Measurements from ENCODE around the gene GXYLT2. TPM values are rescaled to one million over a fixed set of nuclear protein-coding genes. Genes with fewer than 3 reads are reported as not detected.
A peak's percentile ranks its signal among the peaks of the same experiment; 100 is the strongest.
"Not testable (repeated sequence)": the region's sequence is repeated elsewhere in the genome, so short reads cannot be mapped to it uniquely, and the experiment has no call there.

GXYLT2 gene
- total RNA-seq, 4 donors from 2014 or later, result 12.8 to 51.2 (median 13.8) TPM

- TF ChIP-seq, protein P1, sequence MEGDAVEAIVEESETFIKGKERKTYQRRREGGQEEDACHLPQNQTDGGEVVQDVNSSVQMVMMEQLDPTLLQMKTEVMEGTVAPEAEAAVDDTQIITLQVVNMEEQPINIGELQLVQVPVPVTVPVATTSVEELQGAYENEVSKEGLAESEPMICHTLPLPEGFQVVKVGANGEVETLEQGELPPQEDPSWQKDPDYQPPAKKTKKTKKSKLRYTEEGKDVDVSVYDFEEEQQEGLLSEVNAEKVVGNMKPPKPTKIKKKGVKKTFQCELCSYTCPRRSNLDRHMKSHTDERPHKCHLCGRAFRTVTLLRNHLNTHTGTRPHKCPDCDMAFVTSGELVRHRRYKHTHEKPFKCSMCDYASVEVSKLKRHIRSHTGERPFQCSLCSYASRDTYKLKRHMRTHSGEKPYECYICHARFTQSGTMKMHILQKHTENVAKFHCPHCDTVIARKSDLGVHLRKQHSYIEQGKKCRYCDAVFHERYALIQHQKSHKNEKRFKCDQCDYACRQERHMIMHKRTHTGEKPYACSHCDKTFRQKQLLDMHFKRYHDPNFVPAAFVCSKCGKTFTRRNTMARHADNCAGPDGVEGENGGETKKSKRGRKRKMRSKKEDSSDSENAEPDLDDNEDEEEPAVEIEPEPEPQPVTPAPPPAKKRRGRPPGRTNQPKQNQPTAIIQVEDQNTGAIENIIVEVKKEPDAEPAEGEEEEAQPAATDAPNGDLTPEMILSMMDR (IDR thresholded peaks at IDR 0.05), result no peak
- ATAC-seq (ENCODE audit: low FRiP score) (peak; percentile 92), DNase-seq (ENCODE audit: low spot score) (peak; percentile 46)
These were observed 108.9 kb downstream of the GXYLT2 start, which contains the start of gene PPP4R2 for GRCh38 chr3:72996473-72997333. TSS of gene PPP4R2 (plus strand) at chr3:72996811. CDS start at chr3:72997038, 227 bp downstream.

DNA sequence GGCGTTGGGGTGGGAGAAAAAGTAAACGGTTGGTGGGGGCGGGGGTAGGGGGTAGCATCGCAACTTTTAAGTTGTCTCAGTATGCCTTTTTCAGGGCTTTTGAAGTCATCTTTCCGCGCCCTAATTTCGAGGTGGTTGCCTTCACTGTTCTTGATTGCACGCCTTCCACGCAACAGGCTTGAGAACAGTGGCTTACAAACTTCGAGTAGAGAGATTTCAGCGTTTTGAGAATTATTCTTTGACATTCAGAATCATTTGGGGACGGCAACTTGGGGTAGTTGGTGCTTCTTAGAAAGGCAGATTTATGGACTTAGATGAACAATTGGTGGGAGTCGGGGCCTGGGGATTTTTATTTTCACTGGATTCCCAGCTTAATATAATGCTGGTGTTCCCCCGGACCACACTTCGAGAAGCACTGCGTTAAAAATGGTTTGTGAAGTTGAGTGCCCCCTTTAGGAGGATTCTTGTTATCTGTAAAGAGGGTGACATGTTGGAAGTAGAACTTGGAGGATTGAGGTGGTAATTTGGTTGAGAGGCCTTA, 109.6 kb downstream of the GXYLT2 start:
- ATAC-seq (ENCODE audit: low FRiP score), result no peak
- TF ChIP-seq, protein P1 (IDR thresholded peaks at IDR 0.05), result no peak

DNA sequence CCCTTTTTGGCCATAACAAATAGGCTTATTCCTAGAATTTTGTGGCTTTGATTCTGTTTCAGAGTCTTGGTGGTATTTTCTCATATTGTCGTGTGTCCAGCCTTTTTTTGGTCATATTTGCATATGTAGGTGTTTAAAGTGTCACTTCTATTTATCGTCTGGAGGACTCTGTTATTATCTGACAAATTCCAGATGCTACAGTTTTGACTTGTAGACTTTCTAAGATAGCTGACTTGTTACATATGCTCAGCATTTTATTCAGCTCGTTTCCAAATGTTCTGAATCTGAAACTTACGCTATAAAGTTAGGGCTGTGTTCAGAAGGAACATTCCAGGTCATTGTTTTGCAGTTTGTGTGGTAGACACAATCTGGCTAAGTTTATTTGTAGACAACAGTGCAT, 110.6 kb downstream of the GXYLT2 start:
- DNase-seq (ENCODE audit: low spot score) (no peak), ATAC-seq (ENCODE audit: low FRiP score) (no peak)
- TF ChIP-seq, protein P1 (IDR thresholded peaks at IDR 0.05), result no peak

More for the DNA sequence above, 109.6 kb downstream of the GXYLT2 start:
- no peak for DNase-seq (ENCODE audit: low spot score)

DNA sequence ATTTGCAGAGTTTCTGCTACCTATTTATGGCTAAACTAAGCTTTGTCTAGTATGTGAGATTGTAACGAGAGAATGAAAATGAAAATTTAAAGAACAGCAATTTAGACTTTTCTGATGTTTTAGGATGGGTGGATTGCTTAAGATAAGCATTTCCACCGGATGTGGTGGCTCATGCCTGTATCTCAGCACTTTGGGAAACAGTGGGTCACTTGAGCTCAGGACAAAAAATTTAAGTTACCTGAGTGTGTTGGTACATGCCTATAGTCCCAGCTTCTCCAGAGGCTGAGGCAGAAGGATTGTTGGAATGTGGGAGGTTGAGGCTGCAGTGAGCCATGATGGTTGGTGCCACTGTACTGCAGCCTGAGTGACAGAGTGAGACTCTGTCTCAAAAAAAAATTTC, 112.1 kb downstream of the GXYLT2 start:
- DNase-seq (ENCODE audit: low spot score) (no peak), ATAC-seq (ENCODE audit: low FRiP score) (no peak)
- TF ChIP-seq, protein P1 (IDR thresholded peaks at IDR 0.05), result no peak

DNA sequence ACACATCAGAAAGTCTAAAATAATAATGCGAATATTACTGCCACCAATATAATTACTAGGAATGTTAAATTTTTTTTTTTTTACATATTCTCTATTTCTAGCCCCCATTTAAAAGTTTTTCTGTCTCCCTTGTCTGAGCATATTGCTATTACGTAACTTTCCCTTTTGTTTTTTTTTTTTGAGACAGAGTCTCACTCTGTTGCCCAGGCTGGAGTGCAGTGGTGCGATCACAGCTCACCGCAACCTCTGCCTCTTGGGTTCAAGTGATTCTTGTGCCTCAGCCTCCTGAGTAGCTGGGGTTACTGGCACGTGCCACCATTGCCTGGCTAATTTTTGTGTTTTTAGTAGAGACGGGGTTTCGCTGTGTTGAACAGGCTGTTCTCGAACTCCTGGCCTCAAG, 115.2 kb downstream of the GXYLT2 start:
- not testable (repeated sequence) for DNase-seq (ENCODE audit: low spot score); ATAC-seq (ENCODE audit: low FRiP score)

DNA sequence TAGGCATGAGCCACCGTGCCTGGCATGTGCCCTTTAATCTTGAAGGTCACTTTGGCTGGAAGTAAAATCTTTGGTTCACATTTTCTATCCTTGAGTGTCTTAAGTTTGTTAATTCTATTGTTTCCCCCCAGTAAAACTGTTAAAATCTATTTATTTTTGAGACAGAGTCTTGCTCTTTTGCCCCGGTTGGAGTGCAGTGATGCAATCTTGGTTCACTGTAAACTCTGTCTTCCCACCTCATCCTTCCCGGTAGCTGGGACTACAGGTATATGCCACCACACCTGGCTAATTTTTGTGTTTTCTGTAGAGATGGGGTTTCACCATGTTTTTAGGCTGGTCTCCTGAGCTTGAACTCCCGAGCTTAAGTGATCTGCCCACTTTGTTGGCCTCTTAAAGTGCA, 116.5 kb downstream of the GXYLT2 start:
- DNase-seq (ENCODE audit: low spot score), result no peak
- TF ChIP-seq, protein P1 (IDR thresholded peaks at IDR 0.05), result no peak
- no peak for ATAC-seq (ENCODE audit: low FRiP score)

GRCh38 chr3:73007992-73008712, 120.3 kb downstream of the GXYLT2 start:
- ATAC-seq (ENCODE audit: low FRiP score) (no peak), DNase-seq (ENCODE audit: low spot score) (no peak)
- TF ChIP-seq, protein P1 (IDR thresholded peaks at IDR 0.05), result no peak
